NCI-H510A (cell line): Measurements from ENCODE around the gene CCDC172.
"Not testable (repeated sequence)": the region's sequence is repeated elsewhere in the genome, so short reads cannot be mapped to it uniquely, and the experiment has no call there.

Experiments
- DNase-seq: peaks from one replicate; lab custom pipeline; 2025; lab: John Stamatoyannopoulos, UW

Gene CCDC172

GRCh38 chr10:116336866-116337265 is 12.6 kb downstream of the CCDC172 start:
- DNase-seq = no peak

GRCh38 chr10:116352125-116352524 is 27.9 kb downstream of the CCDC172 start:
- DNase-seq = no peak

- no peak for DNase-seq
Measured at GRCh38 chr10:116353817-116354216, 29.6 kb downstream of the CCDC172 start.

GRCh38 chr10:116355341-116355740 is 31.1 kb downstream of the CCDC172 start:
- DNase-seq = no peak

GRCh38 chr10:116356833-116357232 is 32.6 kb downstream of the CCDC172 start:
- no peak for DNase-seq

GRCh38 chr10:116364868-116365267 is 40.6 kb downstream of the CCDC172 start:
- no peak for DNase-seq

GRCh38 chr10:116371737-116372136 is 47.5 kb downstream of the CCDC172 start:
- no peak for DNase-seq

- no peak for DNase-seq
Measured at GRCh38 chr10:116382290-116382689, 58.0 kb downstream of the CCDC172 start.

- no peak for DNase-seq
Measured at GRCh38 chr10:116385311-116385710, 61.1 kb downstream of the CCDC172 start.

GRCh38 chr10:116385994-116386809 is 62.0 kb downstream of the CCDC172 start:
- DNase-seq = no peak

GRCh38 chr10:116393246-116393831 is 69.1 kb downstream of the CCDC172 start:
- DNase-seq = not testable (repeated sequence)

GRCh38 chr10:116395223-116395985 is 71.2 kb downstream of the CCDC172 start:
- DNase-seq = no peak

- no peak for DNase-seq
Measured at GRCh38 chr10:116398224-116398623, 74.0 kb downstream of the CCDC172 start.

- no peak for DNase-seq
Measured at GRCh38 chr10:116402858-116403257, 78.6 kb downstream of the CCDC172 start.

GRCh38 chr10:116403740-116404250 is 79.5 kb downstream of the CCDC172 start:
- no peak for DNase-seq

- DNase-seq = no peak
Measured at GRCh38 chr10:116408719-116409118, 84.5 kb downstream of the CCDC172 start.

GRCh38 chr10:116410351-116410750 is 86.1 kb downstream of the CCDC172 start:
- DNase-seq = no peak

GRCh38 chr10:116417821-116418220 is 93.6 kb downstream of the CCDC172 start:
- DNase-seq = no peak

GRCh38 chr10:116418389-116418788 is 94.1 kb downstream of the CCDC172 start:
- DNase-seq = no peak

GRCh38 chr10:116421815-116422214 is 97.6 kb downstream of the CCDC172 start:
- DNase-seq = no peak

- no peak for DNase-seq
Measured at GRCh38 chr10:116427671-116428070, 103.4 kb downstream of the CCDC172 start, which contains the start of gene PNLIPRP3. PNLIPRP3 (plus strand) TSS chr10:116427847; CDS start chr10:116428013, 166 bp downstream.

- DNase-seq = no peak
Measured at GRCh38 chr10:116429288-116429977, 105.2 kb downstream of the CCDC172 start.
